H1 (cell line): Measurements from ENCODE around the gene FANCE. TPM values are rescaled to one million over a fixed set of nuclear protein-coding genes. Genes with fewer than 3 reads are reported as not detected.

Experiments used
- CTCF ChIA-PET: fragments of 300-600 bp; sonication (Branson Sonifier 250); formaldehyde crosslinking; loops from one replicate; lab custom pipeline; 2021; ENCODE audit not compliant: partially characterized antibody; lab: Charles Lee
- POLR2A ChIA-PET: fragments of 300-600 bp; sonication (Branson Sonifier 250); formaldehyde crosslinking; loops from one replicate; lab custom pipeline; 2021; ENCODE audit warnings: inconsistent platforms; ENCODE audit not compliant: partially characterized antibody; lab: Charles Lee
- DNase-seq, 2 experiments: peaks; one replicate each; pipeline versions ENCODE4 v3.0.0 to v3.0.0-alpha.2; 2010 to 2022; ENCODE audit warnings: low spot score in 2 of 2, low read depth in 1 of 2, mixed read lengths in 1 of 2
- FAIRE-seq: peaks from 2 replicates; lab custom pipeline; 2011; peaks lifted over from hg19 to GRCh38; lab: Jason Lieb, UNC
- H2AFZ ChIP-seq: 2 replicates; pipeline ENCODE4 v1.8.1; 2012; ENCODE audit warnings: low read length, inconsistent platforms
- H2AK5ac ChIP-seq: 2 replicates; pipeline ENCODE4 v1.6.1; 2013; ENCODE audit warnings: low read depth, low read length
- H2BK120ac ChIP-seq: replicated peaks from 2 replicates; pipeline ENCODE3; 2013; ENCODE audit warnings: low read depth, low read length, inconsistent platforms
- H2BK12ac ChIP-seq: 2 replicates; pipeline ENCODE4 v1.6.1; 2013; ENCODE audit warnings: low read depth, low read length
- H2BK15ac ChIP-seq: 2 replicates; pipeline ENCODE4 v1.6.1; 2013; ENCODE audit warnings: low read length
- H2BK20ac ChIP-seq: 2 replicates; pipeline ENCODE4 v1.6.1; 2013; ENCODE audit warnings: low read length
- H2BK5ac ChIP-seq: 2 replicates; pipeline ENCODE4 v1.6.1; 2013; ENCODE audit warnings: low read depth, low read length
- H3K14ac ChIP-seq: 2 replicates; pipeline ENCODE4 v1.6.1; 2013; ENCODE audit warnings: inconsistent platforms; ENCODE audit not compliant: insufficient read length
- H3K18ac ChIP-seq: 2 replicates; pipeline ENCODE4 v1.6.1; 2013; ENCODE audit warnings: low read length; ENCODE audit errors: extremely low read depth
- H3K23ac ChIP-seq: 2 replicates; pipeline ENCODE4 v1.6.1; 2013; ENCODE audit warnings: inconsistent platforms; ENCODE audit not compliant: insufficient read length
- H3K23me2 ChIP-seq: 2 replicates; pipeline ENCODE4 v1.6.1; 2013; ENCODE audit warnings: low read depth, low read length
- H3K27ac ChIP-seq: 2 replicates; pipeline ENCODE4 v1.6.1; 2011; ENCODE audit warnings: low read depth, low read length, inconsistent platforms
- H3K27me3 ChIP-seq, 4 experiments: replicated peaks in 1 of 4; 1 replicate in 1 of 4; 2 replicates in 3 of 4; pipeline versions ENCODE4 v1.6.1 to v1.8.1; 2011 to 2013; ENCODE audit warnings: low read length in 3 of 4, mild to moderate bottlenecking in 3 of 4, inconsistent platforms in 2 of 4, mixed read lengths in 2 of 4, moderate library complexity in 1 of 4; ENCODE audit not compliant: control insufficient read depth in 3 of 4, insufficient read depth in 3 of 4; ENCODE audit errors: extremely low read depth in 1 of 4
- H3K36me3 ChIP-seq, 4 experiments: 2 replicates each; pipeline versions ENCODE4 v1.6.1 to v1.8.1; 2011 to 2013; ENCODE audit warnings: mild to moderate bottlenecking in 4 of 4, low read length in 3 of 4, moderate library complexity in 2 of 4, control low read depth in 1 of 4, inconsistent platforms in 1 of 4; ENCODE audit not compliant: insufficient read depth in 4 of 4, control insufficient read depth in 2 of 4
- H3K4ac ChIP-seq: replicated peaks from 2 replicates; pipeline ENCODE3; 2013; ENCODE audit warnings: low read length, low read depth, mixed read lengths, inconsistent platforms; ENCODE audit not compliant: insufficient read length
- H3K4me1 ChIP-seq, 4 experiments: replicated peaks in 1 of 4; 1 replicate in 1 of 4; 2 replicates in 3 of 4; pipeline versions ENCODE4 v1.6.1 to v1.8.1; 2011 to 2013; ENCODE audit warnings: low read length in 3 of 4, inconsistent platforms in 2 of 4, mixed read lengths in 1 of 4; ENCODE audit not compliant: insufficient read depth in 4 of 4, control insufficient read depth in 3 of 4
- H3K4me2 ChIP-seq, 2 experiments: 2 replicates each; pipeline versions ENCODE4 v1.6.1 to v1.8.1; 2011 to 2013; ENCODE audit warnings: low read depth in 2 of 2, low read length in 2 of 2, control low read depth in 1 of 2, inconsistent platforms in 1 of 2, mild to moderate bottlenecking in 1 of 2; ENCODE audit not compliant: insufficient read depth in 1 of 2
- H3K4me3 ChIP-seq, 4 experiments: fragments of 200-600, 300-600 bp in 1 of 4; sonication (generic), shearing (Covaris generic), sonication (Bioruptor Twin) in 1 of 4; 2 replicates each; pipeline versions ENCODE4 v1.5.1 to v1.8.1; 2011 to 2016; ENCODE audit warnings: low read length in 4 of 4, low read depth in 3 of 4, control low read depth in 2 of 4, inconsistent platforms in 2 of 4, mild to moderate bottlenecking in 2 of 4, mixed read lengths in 1 of 4, moderate library complexity in 1 of 4; ENCODE audit not compliant: insufficient read depth in 2 of 4; ENCODE audit errors: extremely low read depth in 1 of 4
- H3K56ac ChIP-seq: replicated peaks from 2 replicates; pipeline ENCODE3; 2013; ENCODE audit warnings: low read depth, mild to moderate bottlenecking, mixed read lengths, low read length, inconsistent platforms; ENCODE audit not compliant: insufficient read length
- H3K79me1 ChIP-seq: 2 replicates; pipeline ENCODE4 v1.6.1; 2013; ENCODE audit warnings: low read depth, low read length, control low read depth
- H3K79me2 ChIP-seq, 2 experiments: 2 replicates each; pipeline versions ENCODE4 v1.6.1 to v1.8.1; 2012 to 2013; ENCODE audit warnings: low read length in 2 of 2, mild to moderate bottlenecking in 2 of 2, inconsistent platforms in 1 of 2; ENCODE audit not compliant: insufficient read depth in 2 of 2, control insufficient read depth in 1 of 2
- H3K9ac ChIP-seq, 4 experiments: replicated peaks in 1 of 4; 1 replicate in 1 of 4; 2 replicates in 3 of 4; pipeline versions ENCODE4 v1.6.1 to v1.8.1; 2011 to 2013; ENCODE audit warnings: low read depth in 3 of 4, low read length in 3 of 4, control low read depth in 2 of 4, mild to moderate bottlenecking in 2 of 4, moderate library complexity in 2 of 4, inconsistent platforms in 1 of 4; ENCODE audit errors: extremely low read depth in 1 of 4
- H3K9me3 ChIP-seq, 2 experiments: 2 replicates each; pipeline versions ENCODE4 v1.6.1 to v1.8.1; 2012 to 2013; ENCODE audit warnings: mild to moderate bottlenecking in 2 of 2, moderate library complexity in 2 of 2, control low read depth in 1 of 2, inconsistent platforms in 1 of 2, low read depth in 1 of 2, low read length in 1 of 2, mixed read lengths in 1 of 2; ENCODE audit not compliant: insufficient read depth in 2 of 2
- H4K20me1 ChIP-seq, 2 experiments: replicated peaks in 1 of 2; 2 replicates each; pipeline versions ENCODE3 to v1.8.1; 2011 to 2013; ENCODE audit warnings: inconsistent platforms in 2 of 2, low read length in 2 of 2, mild to moderate bottlenecking in 1 of 2; ENCODE audit not compliant: insufficient read depth in 2 of 2, control insufficient read depth in 1 of 2
- H4K5ac ChIP-seq: 2 replicates; pipeline ENCODE4 v1.6.1; 2013; ENCODE audit warnings: low read length, low read depth, mixed read lengths, inconsistent platforms; ENCODE audit not compliant: insufficient read length
- H4K8ac ChIP-seq: 2 replicates; pipeline ENCODE4 v1.8.0; 2013; ENCODE audit warnings: mild to moderate bottlenecking, moderate library complexity, low read length, inconsistent platforms; ENCODE audit not compliant: insufficient read depth; ENCODE audit errors: extremely low read depth
- H4K91ac ChIP-seq: replicated peaks from 2 replicates; pipeline ENCODE3; 2013; ENCODE audit warnings: low read length, mixed read lengths, inconsistent platforms; ENCODE audit not compliant: insufficient read length
- ATF2 ChIP-seq: IDR thresholded peaks from 2 replicates; pipeline ENCODE4 v1.6.1; 2012; ENCODE audit warnings: low read length, inconsistent platforms
- RAD21 ChIP-seq, 2 experiments: IDR thresholded peaks in 1 of 2; conservative IDR thresholded peaks in 1 of 2; 2 replicates each; pipeline ENCODE4 v1.6.1; 2011; ENCODE audit warnings: low read depth in 2 of 2, low read length in 2 of 2, improper control_type of control experiment in 1 of 2, inconsistent platforms in 1 of 2, mild to moderate bottlenecking in 1 of 2, moderate library complexity in 1 of 2
- whole genome bisulfite sequencing, 2 experiments: shearing (Covaris generic) in 1 of 2; methylation state at CpG; one replicate each; pipeline versions ENCODE4 v1.1.6 to v1.1.7; 2013 to 2015; ENCODE audit warnings: low lambda C conversion rate in 2 of 2, mixed read lengths in 2 of 2, inconsistent platforms in 1 of 2, low coverage in 1 of 2, missing lambda C conversion rate in 1 of 2; ENCODE audit not compliant: insufficient replicate concordance in 2 of 2, insufficient coverage in 1 of 2, insufficient read length in 1 of 2; ENCODE audit errors: extremely low coverage in 1 of 2, missing lambda C conversion rate in 1 of 2; 5-methylcytosine and 5-hydroxymethylcytosine counted together
- polyA plus RNA-seq, 7 experiments: library from polyadenylated mRNA; depleted of rRNA in 3 of 7; stranded (reverse) in 5 of 7; unstranded in 2 of 7; fragments of >200 nt in 5 of 7; fragments of 200-250 nt in 2 of 7; gene quantifications; 1 replicate in 5 of 7; 2 replicates in 1 of 7; 4 replicates in 1 of 7; pipeline versions ENCODE4 v1.2.1 to v1.2.3, GENCODE V29; 2011 to 2013; ENCODE audit warnings: missing spikeins in 2 of 7, mixed read lengths in 2 of 7
- total RNA-seq: library from RNA; stranded (reverse); fragmentation: NEBNext Ultra II Directional; extraction: Animal tissue kit (Norgen Biotek cat#: 25700); gene quantifications from 2 replicates; pipeline ENCODE4 v1.2.1, GENCODE V29; 2021

Gene FANCE
- total and polyA plus RNA-seq, 2 of the 8 experiments (the other 6 are each of a cell fraction or from before 2014, with no cell fraction given): 16.1 to 17.0 TPM

DNA sequence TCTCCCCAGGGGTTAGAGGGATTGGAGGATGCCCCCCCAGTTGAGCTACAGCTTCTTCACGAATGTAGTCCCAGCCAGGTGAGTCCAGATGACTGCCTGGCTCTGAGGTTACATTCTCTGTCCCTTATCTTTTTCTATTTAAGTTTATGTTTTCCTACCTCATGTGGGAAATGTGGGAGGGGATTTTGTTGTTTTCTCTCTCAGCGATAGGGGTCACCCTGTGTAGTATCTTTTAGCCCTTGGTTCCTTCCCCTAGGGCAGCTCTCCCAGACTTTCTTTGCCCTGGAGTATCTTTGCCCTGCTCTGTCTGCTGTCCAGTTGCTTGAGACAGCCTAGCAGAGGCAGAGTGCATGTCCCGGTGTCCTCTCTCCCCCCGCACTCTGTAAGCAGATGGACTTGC is 5.8 kb downstream of the FANCE start:
- Histone ChIP-seq H3K4ac (no peak overlapping the region), H3K79me1 (no peaks in the 10 kb centered on the region; the same call in 1 of the 2 replicates), H4K20me1 (peaks cover 0 to 4% of the 10 kb centered on the region in 2 experiments)
- CTCF ChIA-PET: interaction anchor here (0.6 to 6.2 kb wide), 15 partner anchors 9 to 168 kb away, joined by 3 to 41 read pairs (median 4); partner anchors contain the start of genes DEF6 and RPL10A
- TF ChIP-seq RAD21 (IDR thresholded peaks at IDR 0.05 in 1 of 2, conservative IDR thresholded peaks at IDR 0.05 in 1 of 2; ENCODE audit: low read depth in 2 of 2, low read length in 2 of 2) (peak in 1 of 2 experiments; percentile 7; a peak in 1 of 4 replicates), ATF2 (no peak)
- TF ChIP-seq, all 59 proteins: peak for 1
- Histone ChIP-seq H2BK12ac (no peak overlapping the region), H3K4me1 (peaks cover 5 to 8% (median 6%) of the 10 kb centered on the region in 4 experiments; a peak in 6 of 7 replicates), H3K4me3 (no peak overlapping the region), H4K5ac (no peak overlapping the region), H4K91ac (no peak overlapping the region), H3K27ac (no peak overlapping the region), H3K9me3 (no peaks in the 10 kb centered on the region; a peak in 1 of 4 replicates), H3K18ac (no peak overlapping the region), H3K23ac (no peak overlapping the region), H3K27me3 (no peaks in the 10 kb centered on the region), H3K36me3 (peaks cover 9 to 25% (median 9%) of the 10 kb centered on the region in 4 experiments), H3K23me2 (peaks cover 2% of the 10 kb centered on the region; the same call in 1 of the 2 replicates), H2BK20ac (no peak overlapping the region), H3K4me2 (no peak overlapping the region), H2AFZ (no peak overlapping the region), H2BK5ac (no peak overlapping the region), H2BK120ac (no peak overlapping the region), H2AK5ac (no peak overlapping the region), H3K56ac (no peak overlapping the region), H3K79me2 (no peaks in the 10 kb centered on the region), H4K8ac (no peak overlapping the region; the same call in 1 of the 2 replicates), H2BK15ac (no peak overlapping the region), H3K14ac (no peak overlapping the region), H3K9ac (no peak overlapping the region)
- WGBS, 2 experiments: 90% methylated on average over 4 of the region's 4 CpGs; no CpG with 5 or more reads in 1 of the 2 experiments
- POLR2A ChIA-PET: interaction anchor here (1.0 to 12.4 kb wide), 4 partner anchors 13 to 158 kb away, joined by 3 to 197 read pairs (median 4); partner anchors contain the start of gene RPL10A
- DNase-seq: no peak
- FAIRE-seq: no peak
